CD4-positive, alpha-beta T cell treated with Interleukin-6 at 100 ng/mL for 8 hours (primary cell): Measurements from ENCODE around the gene POLN.

Experiments used
- DNase-seq: peaks from one replicate; pipeline ENCODE4 v3.0.0-alpha.2; 2020; ENCODE audit warnings: mixed read lengths, low spot score

POLN gene

DNA sequence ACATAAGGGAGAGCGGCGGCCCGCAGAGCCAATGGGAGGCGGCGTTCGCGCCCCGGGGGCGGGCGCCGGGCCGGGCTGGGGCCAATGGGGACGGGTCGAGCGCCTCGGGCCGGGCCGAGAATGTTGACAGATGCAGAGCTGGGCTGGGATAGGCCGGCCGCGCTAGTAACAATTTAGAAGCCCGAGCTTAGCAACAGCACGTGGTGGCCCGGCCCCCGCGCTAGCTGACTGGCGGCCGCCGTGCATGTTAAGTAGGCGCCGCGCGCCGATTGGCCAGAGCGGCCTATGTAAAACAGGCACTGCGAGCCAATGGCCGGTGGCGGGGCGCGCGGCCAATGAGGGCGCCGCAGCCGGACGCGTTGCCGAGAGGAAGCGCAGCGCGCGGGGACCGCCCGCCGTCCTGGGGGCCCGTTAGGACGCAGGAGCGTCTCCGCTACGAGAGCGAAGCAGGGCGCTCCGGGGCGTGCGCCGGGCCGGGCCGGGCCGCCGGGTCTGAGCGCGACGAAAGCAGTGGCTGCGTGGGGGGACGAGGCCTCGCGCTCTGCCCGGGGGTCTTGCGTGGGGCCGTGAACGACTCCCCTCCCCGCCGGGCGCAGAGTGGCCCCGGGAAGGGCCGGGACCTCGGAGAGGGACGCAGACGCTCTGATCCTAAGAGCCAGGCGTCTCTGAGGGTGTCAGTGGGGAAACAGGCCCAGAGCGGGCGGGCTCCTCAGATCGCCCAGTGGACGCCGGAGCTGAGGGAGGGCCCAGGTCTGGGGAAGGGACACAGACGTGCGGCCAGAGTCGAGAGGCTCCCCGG lies 20.4 kb upstream of the POLN start:
- peak; percentile 99 for DNase-seq

GRCh38 chr4:2261853-2262144 lies 19.9 kb upstream of the POLN start, which contains the start of gene MXD4:
MXD4 (minus strand) TSS chr4:2262109; CDS start chr4:2261980, 129 bp downstream.
- DNase-seq = no peak

- DNase-seq = peak; percentile 40
These were observed 19.4 kb upstream of the POLN start for GRCh38 chr4:2261110-2261852.

DNA sequence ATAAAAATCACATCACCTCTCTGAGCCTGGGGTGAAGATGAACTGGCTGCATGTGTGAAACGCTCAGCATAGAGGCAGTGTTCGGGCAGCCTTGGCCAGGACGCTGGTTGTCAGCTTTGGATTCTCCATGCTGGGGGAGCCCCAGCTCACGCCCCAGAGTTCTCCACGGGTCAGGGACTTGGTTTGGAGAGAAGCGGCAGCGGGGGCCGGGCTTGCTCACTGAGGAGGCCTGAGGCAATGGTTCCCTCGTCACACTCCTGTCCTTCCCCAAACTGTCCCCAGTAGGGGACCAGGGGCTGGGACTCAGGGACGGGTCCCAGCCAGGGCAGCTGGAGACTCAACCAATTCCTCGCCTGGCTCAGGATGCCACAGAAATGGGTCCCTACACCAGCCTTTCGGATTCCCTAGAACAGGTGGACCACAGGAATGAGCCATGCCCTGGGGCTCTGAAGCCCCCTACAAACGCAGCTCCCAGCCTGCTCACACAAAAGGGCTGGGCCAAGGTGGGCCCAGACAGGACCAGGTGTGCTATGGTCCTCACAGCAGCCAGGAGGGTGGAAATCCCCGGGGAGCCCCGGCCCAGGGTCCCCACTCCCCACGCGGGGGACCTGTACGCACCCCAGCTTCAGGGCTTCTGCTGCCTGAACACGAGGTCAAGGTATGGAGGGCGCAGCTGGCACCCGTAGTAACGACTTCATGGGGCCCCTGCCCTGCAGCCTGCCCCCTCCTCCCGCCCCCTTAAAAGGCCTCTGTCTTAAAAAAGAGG lies 18.6 kb upstream of the POLN start:
- no peak for DNase-seq

DNA sequence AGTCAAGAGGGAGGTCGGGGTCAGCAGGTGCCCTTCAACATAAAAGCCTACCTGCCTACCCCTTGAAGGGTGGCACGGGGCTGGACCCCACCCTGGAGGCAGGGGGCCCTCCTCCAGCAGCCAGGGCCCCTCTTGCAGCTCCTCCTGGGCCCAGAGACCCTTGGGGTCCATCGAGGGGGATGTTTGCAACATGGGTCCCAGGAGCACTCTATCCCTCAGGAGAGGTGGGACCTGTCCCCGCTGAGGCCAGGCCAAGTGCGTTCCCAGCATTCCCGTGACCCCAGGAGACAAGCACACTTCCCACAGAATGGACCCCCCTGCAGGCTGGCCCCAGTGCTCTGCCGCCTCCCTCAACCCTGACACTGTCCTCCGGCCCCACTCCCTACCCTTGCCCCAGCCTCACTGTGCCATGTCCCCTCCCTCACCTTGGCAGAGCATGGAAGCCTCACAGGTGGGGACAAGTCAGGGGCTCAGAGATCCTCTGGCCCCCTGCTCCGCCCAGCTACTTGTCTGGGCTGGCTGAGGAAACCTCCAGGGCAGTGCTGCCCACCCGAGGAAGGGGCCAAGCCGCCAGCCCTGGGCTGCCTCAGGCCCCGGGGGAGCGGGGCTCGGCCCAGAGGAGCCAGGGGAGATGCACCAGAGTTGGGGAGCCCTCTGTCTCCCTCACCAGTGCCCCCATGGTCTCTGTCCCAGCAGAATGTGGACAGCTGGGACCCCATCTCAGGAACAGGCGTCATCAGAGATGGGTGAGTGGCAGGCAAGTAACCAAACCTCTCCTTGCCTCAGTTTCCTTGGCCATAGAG lies 17.8 kb upstream of the POLN start:
- DNase-seq = no peak

DNA sequence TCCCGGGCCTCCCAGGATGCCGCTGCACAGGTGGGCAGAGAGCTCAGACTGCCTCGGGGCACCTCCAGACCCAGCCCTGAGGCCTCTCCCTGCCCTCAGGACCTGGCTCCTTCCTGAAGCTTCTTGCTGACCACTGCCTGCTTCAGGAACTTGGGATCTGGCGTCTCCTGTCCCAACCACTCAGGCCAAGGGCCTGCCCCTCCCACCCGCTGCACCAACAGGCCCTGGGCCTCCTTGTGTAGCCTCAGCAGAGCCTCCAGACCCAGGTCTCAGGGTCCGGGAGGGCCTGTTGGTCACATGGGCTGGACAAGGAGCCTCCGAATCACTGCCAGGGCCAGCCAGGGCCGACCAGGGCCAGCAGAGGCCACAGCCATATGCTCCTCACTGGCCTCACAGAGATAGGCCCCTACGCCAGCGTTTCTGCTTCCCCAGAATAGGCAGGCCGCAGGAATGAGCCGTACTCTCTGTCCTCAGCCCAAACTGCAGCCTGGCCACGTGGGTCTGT lies 17.2 kb upstream of the POLN start:
- DNase-seq = no peak

- no peak for DNase-seq
These were observed 16.4 kb upstream of the POLN start for GRCh38 chr4:2258091-2259035.

GRCh38 chr4:2257361-2258081 lies 15.6 kb upstream of the POLN start:
- DNase-seq = no peak

- DNase-seq = no peak
These were observed 14.9 kb upstream of the POLN start for GRCh38 chr4:2256781-2257191.

GRCh38 chr4:2256156-2256731 lies 14.3 kb upstream of the POLN start:
- no peak for DNase-seq

DNA sequence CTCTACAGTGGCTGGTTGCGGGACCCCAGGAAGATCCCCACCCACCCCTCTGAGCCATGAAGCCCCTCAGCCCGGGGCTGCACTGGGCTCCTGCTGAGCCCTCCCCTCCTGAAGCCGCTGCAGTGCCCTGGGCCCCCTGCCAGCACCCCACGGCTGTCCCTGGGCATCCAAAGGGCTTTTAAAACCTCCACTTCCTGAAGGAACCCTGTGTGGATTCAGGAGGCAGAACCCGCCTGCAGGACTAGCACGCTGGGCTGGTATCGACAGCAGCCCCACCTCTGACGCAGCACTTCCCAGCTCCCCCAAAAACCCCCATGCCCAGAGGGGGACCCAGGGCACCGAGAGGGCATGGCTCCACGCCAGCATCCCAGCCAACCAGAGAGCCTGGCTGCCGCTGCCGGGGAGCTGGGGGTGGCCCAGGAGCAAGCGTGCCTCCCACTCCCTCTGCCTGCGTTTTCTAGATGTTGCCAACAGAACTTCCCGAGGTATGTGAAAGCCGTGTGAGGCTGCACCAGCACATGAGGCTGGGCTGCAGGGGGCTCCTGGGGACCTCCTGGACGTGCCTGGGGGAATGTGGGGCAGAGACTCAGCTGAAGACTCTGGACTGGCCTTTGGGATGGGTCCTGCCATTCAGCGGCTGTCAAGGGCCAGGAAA lies 13.7 kb upstream of the POLN start:
- no peak for DNase-seq

GRCh38 chr4:2254665-2255500 lies 13.0 kb upstream of the POLN start:
- no peak for DNase-seq

- no peak for DNase-seq
These were observed 11.5 kb upstream of the POLN start for GRCh38 chr4:2253160-2254084.

GRCh38 chr4:2252530-2253091 lies 10.7 kb upstream of the POLN start:
- DNase-seq = no peak

DNA sequence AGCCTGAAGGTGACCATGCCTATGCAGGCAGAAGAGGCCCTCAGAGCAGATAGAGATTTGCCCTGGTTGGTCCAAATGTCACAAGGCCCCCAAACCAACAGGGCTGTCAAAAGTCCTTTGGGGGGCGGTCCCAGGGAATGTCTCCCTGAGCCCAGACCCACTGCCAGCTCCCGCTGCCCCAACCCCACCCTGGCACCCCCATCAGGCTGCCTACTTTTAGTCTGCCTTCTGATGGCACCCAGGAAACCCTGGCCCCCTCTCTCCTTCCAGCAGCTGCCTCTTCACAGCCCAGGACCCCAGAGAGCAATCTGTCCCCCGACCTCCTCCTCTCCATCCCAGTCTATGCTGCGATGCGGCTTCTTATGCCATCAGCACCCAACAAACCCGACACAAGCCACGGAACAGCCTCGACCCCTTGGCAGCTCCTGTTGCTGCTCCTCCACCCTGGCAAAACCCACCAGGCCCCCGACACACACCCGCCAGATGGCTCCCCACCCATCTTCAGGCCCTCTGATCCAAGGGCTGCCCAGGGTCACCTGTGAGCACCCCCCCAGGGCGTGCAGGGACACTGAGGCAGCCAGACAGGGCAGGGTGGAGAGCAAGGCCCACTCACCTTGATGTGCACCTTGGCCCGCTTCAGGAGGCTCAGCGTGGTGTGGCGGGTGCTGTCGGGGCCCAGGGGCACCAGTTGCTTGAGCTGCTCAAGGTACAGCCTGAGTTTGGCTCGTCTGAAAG lies 10.0 kb upstream of the POLN start:
- no peak for DNase-seq
